Measurements from ENCODE around the gene KRTAP12-3.

DNA sequence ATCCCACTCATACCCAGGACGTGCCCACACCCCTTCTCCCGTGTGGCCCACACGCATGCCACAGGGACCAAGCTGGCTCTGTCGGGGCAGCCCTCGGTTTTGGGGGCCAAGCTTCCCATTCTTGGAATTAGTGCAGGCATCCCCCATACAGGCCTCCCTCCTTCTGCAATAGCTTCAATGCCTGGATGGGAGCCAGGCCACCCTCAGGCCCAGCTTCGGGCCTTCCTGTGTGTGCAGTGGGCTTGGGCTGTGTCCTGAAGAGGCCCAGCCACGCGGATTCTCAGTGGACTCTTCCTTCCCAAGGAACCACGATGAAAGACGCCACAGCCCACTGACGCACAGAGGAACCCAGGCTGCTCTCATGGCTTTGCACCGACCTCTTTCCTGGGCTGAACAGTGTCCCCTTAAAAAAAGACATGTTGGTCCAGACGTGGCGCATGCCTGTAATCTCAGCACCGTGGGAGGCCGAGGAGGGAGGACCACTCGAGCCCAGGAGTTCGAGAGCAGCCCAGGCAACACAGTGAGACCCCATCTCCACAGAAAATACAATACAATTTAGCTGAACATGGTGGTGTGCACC, 8.1 kb upstream of the KRTAP12-3 start:
- TF ChIP-seq CTCF (conservative IDR thresholded peaks at IDR 0.05; ENCODE audit: low read depth, low read length): no peak
- TF ChIP-seq EZH2 (IDR thresholded peaks at IDR 0.05; ENCODE audit: borderline replicate concordance, low read depth, low read length, poor library complexity, severe bottlenecking): no peak

Measured in A673 (cell line).